ENCODE data around the gene YPEL2.

The YPEL2 gene

GRCh38 chr17:59425085-59425931 is 93.9 kb downstream of the YPEL2 start:
- no peaks in the 10 kb centered on the region for H3K27me3 ChIP-seq
- no peaks in the 10 kb centered on the region for H3K36me3 ChIP-seq
- H3K9me3 ChIP-seq (replicated peaks in 1 of 11): 0 out of 22 replicates have a peak, but pooled peaks cover 0 to under 1% (median 0%) of the 10 kb centered on the region in 11 experiments
- peaks cover 26 to 66% (median 54%) of the 10 kb centered on the region in 10 experiments for H3K4me1 ChIP-seq
- 0 out of 20 replicates have a peak overlapping the region, but pooled peaks of 1 of the 10 experiments have one; percentile 1 for H3K4me3 ChIP-seq
- no peaks in the 10 kb centered on the region for H4K20me1 ChIP-seq
- peak overlapping the region; percentile 5 to 57 (median 42); a peak in 15 of 22 replicates for H3K9ac ChIP-seq
- TF ChIP-seq Cebpa-rat (IDR thresholded peaks at IDR 0.05): no peak
- peak overlapping the region in 10 of 11 experiments; percentile 20 to 58 (median 54); a peak in 17 of 22 replicates for H3K27ac ChIP-seq
- H3K4me2 ChIP-seq: peak overlapping the region; percentile 74 to 88 (median 81)

- Histone ChIP-seq H3K4me3 (no peak overlapping the region), H3K9me3 (replicated peaks in 1 of 11) (peaks cover 0 to 4% (median 0%) of the 10 kb centered on the region in 11 experiments; a peak in 1 of 22 replicates), H3K27ac (peak overlapping the region in 10 of 11 experiments; percentile 20 to 58 (median 54); a peak in 14 of 22 replicates), H3K9ac (peak overlapping the region in 9 of 11 experiments; percentile 5 to 57 (median 48); a peak in 13 of 22 replicates), H3K27me3 (no peaks in the 10 kb centered on the region), H3K36me3 (no peaks in the 10 kb centered on the region), H4K20me1 (no peaks in the 10 kb centered on the region), H3K4me1 (peaks cover 26 to 67% (median 54%) of the 10 kb centered on the region in 10 experiments), H3K4me2 (peak overlapping the region; percentile 74 to 88 (median 81))
- no peak for TF ChIP-seq Cebpa-rat (IDR thresholded peaks at IDR 0.05)
These were observed 94.6 kb downstream of the YPEL2 start for GRCh38 chr17:59426031-59426430.

GRCh38 chr17:59427425-59427921 is 96.0 kb downstream of the YPEL2 start:
- Histone ChIP-seq H3K4me2 (peak overlapping the region in 9 of 11 experiments; percentile 1 to 88 (median 39); a peak in 16 of 22 replicates), H3K27ac (peak overlapping the region in 6 of 11 experiments; percentile 5 to 47 (median 27); a peak in 6 of 22 replicates), H3K36me3 (no peaks in the 10 kb centered on the region), H3K4me1 (peaks cover 26 to 80% (median 54%) of the 10 kb centered on the region in 10 experiments), H3K9ac (no peak overlapping the region; a peak in 2 of 22 replicates), H4K20me1 (no peaks in the 10 kb centered on the region), H3K4me3 (no peak overlapping the region), H3K9me3 (replicated peaks in 1 of 11) (peaks cover under 1 to 9% (median 4%) of the 10 kb centered on the region in 11 experiments; a peak in 16 of 22 replicates), H3K27me3 (no peaks in the 10 kb centered on the region)
- TF ChIP-seq Cebpa-rat (IDR thresholded peaks at IDR 0.05): no peak; a peak in 1 of 22 replicates

GRCh38 chr17:59427996-59428395 is 96.5 kb downstream of the YPEL2 start:
- H3K4me3 ChIP-seq: no peak overlapping the region
- H3K36me3 ChIP-seq: no peaks in the 10 kb centered on the region
- peak overlapping the region in 8 of 11 experiments; percentile 1 to 88 (median 45); a peak in 14 of 22 replicates for H3K4me2 ChIP-seq
- peaks cover 6 to 14% (median 9%) of the 10 kb centered on the region in 11 experiments; a peak in 16 of 22 replicates for H3K9me3 ChIP-seq (replicated peaks in 1 of 11)
- no peak overlapping the region for H3K9ac ChIP-seq
- H3K4me1 ChIP-seq: peaks cover 26 to 80% (median 51%) of the 10 kb centered on the region in 10 experiments
- H4K20me1 ChIP-seq: no peaks in the 10 kb centered on the region
- no peak for TF ChIP-seq Cebpa-rat (IDR thresholded peaks at IDR 0.05)
- no peaks in the 10 kb centered on the region for H3K27me3 ChIP-seq
- H3K27ac ChIP-seq: peak overlapping the region in 4 of 11 experiments; percentile 2 to 47 (median 32); a peak in 1 of 22 replicates

GRCh38 chr17:59428916-59429485 is 97.5 kb downstream of the YPEL2 start:
- H3K4me1 ChIP-seq: peaks cover 21 to 80% (median 50%) of the 10 kb centered on the region in 10 experiments
- H3K36me3 ChIP-seq: no peaks in the 10 kb centered on the region
- no peak overlapping the region for H3K4me3 ChIP-seq
- H3K27me3 ChIP-seq: no peaks in the 10 kb centered on the region
- TF ChIP-seq Cebpa-rat (IDR thresholded peaks at IDR 0.05): no peak
- peaks cover 6 to 14% (median 9%) of the 10 kb centered on the region in 11 experiments; a peak in 16 of 22 replicates for H3K9me3 ChIP-seq (replicated peaks in 1 of 11)
- no peak overlapping the region for H3K27ac ChIP-seq
- no peaks in the 10 kb centered on the region for H4K20me1 ChIP-seq
- H3K9ac ChIP-seq: no peak overlapping the region
- peak overlapping the region in 1 of 11 experiments; percentile 79; a peak in 1 of 22 replicates for H3K4me2 ChIP-seq

- Histone ChIP-seq H3K4me2 (peak overlapping the region in 3 of 11 experiments; percentile 0 to 90 (median 28); a peak in 3 of 22 replicates), H3K27me3 (no peaks in the 10 kb centered on the region), H3K36me3 (no peaks in the 10 kb centered on the region), H4K20me1 (no peaks in the 10 kb centered on the region), H3K4me3 (no peak overlapping the region), H3K9ac (no peak overlapping the region), H3K9me3 (replicated peaks in 1 of 11) (peaks cover 6 to 14% (median 9%) of the 10 kb centered on the region in 11 experiments; a peak in 16 of 22 replicates), H3K4me1 (peaks cover 12 to 80% (median 52%) of the 10 kb centered on the region in 10 experiments), H3K27ac (no peak overlapping the region)
- no peak for TF ChIP-seq Cebpa-rat (IDR thresholded peaks at IDR 0.05)
These were observed 100.1 kb downstream of the YPEL2 start for GRCh38 chr17:59431601-59432000.

- H3K9ac ChIP-seq: no peak overlapping the region
- H3K4me1 ChIP-seq: peaks cover 14 to 80% (median 53%) of the 10 kb centered on the region in 10 experiments
These were observed 101.2 kb downstream of the YPEL2 start for GRCh38 chr17:59432657-59433056.

GRCh38 chr17:59433586-59433985 is 102.1 kb downstream of the YPEL2 start:
- Histone ChIP-seq H3K4me2 (peak overlapping the region in 6 of 11 experiments; percentile 58 to 96 (median 84); a peak in 13 of 22 replicates), H3K4me1 (peaks cover 23 to 80% (median 56%) of the 10 kb centered on the region in 10 experiments), H3K9ac (peak overlapping the region in 1 of 11 experiments; percentile 74; a peak in 1 of 22 replicates), H3K4me3 (no peak overlapping the region), H3K36me3 (no peaks in the 10 kb centered on the region), H3K27ac (peak overlapping the region in 5 of 11 experiments; percentile 71 to 89 (median 86); a peak in 8 of 22 replicates), H4K20me1 (no peaks in the 10 kb centered on the region), H3K27me3 (no peaks in the 10 kb centered on the region), H3K9me3 (replicated peaks in 1 of 11) (peaks cover 6 to 14% (median 9%) of the 10 kb centered on the region in 11 experiments; a peak in 16 of 22 replicates)
- no peak for TF ChIP-seq Cebpa-rat (IDR thresholded peaks at IDR 0.05)

More at GRCh38 chr17:59432657-59433056, 101.2 kb downstream of the YPEL2 start:
- peaks cover 6 to 14% (median 9%) of the 10 kb centered on the region in 11 experiments; a peak in 16 of 22 replicates for H3K9me3 ChIP-seq (replicated peaks in 1 of 11)
- TF ChIP-seq Cebpa-rat (IDR thresholded peaks at IDR 0.05): no peak
- peak overlapping the region in 4 of 11 experiments; percentile 13 to 96 (median 71); a peak in 6 of 22 replicates for H3K4me2 ChIP-seq
- H3K4me3 ChIP-seq: no peak overlapping the region
- H3K36me3 ChIP-seq: no peaks in the 10 kb centered on the region
- H3K27ac ChIP-seq: peak overlapping the region in 3 of 11 experiments; percentile 8 to 89 (median 86); a peak in 5 of 22 replicates
- no peaks in the 10 kb centered on the region for H4K20me1 ChIP-seq
- H3K27me3 ChIP-seq: no peaks in the 10 kb centered on the region
